Suprapubic skin (tissue), 4 donors: Measurements from ENCODE around the gene RNF44. TPM values are rescaled to one million over a fixed set of nuclear protein-coding genes. Genes with fewer than 3 reads are reported as not detected.

Experiments used
- DNase-seq, 2 donors: peaks; one replicate each; pipeline ENCODE4 v3.0.0-alpha.2; 2019; ENCODE audit warnings: low spot score in 2 of 2
- H3K27ac ChIP-seq: fragments of 200-600 bp; sonication (generic); one replicate; pipeline ENCODE4 v1.5.1; 2019
- H3K27me3 ChIP-seq: fragments of 200-600 bp; sonication (generic); one replicate; pipeline ENCODE4 v1.5.1; 2019
- H3K36me3 ChIP-seq: fragments of 200-600 bp; sonication (generic); one replicate; pipeline ENCODE4 v1.5.1; 2019
- H3K4me1 ChIP-seq: fragments of 200-600 bp; sonication (generic); one replicate; pipeline ENCODE4 v1.5.1; 2019
- H3K4me3 ChIP-seq: fragments of 200-600 bp; sonication (generic); one replicate; pipeline ENCODE4 v1.5.1; 2019; ENCODE audit warnings: mild to moderate bottlenecking
- H3K9me3 ChIP-seq: fragments of 200-600 bp; sonication (generic); one replicate; pipeline ENCODE4 v1.5.1; 2019
- EP300 ChIP-seq: sonication (generic); formaldehyde crosslinking; IDR thresholded peaks from one replicate; pipeline ENCODE4 v1.6.1; 2017; ENCODE audit warnings: antibody characterized with exemption
- POLR2A ChIP-seq, 2 donors: fragments of 450-650 bp; IDR thresholded peaks; one replicate each; pipeline ENCODE4 v1.6.1; 2017; ENCODE audit warnings: antibody characterized with exemption in 2 of 2, mild to moderate bottlenecking in 2 of 2, moderate library complexity in 2 of 2
- POLR2AphosphoS5 ChIP-seq, 3 donors: sonication (generic); formaldehyde crosslinking; IDR thresholded peaks; one replicate each; pipeline ENCODE4 v1.6.1; 2017; ENCODE audit warnings: antibody characterized with exemption in 3 of 3
- WGBS: methylation state at CpG from one replicate; pipeline ENCODE4 v1.1.5; 2018; 5-methylcytosine and 5-hydroxymethylcytosine counted together
- total RNA-seq, 4 donors: library from RNA; depleted of rRNA; stranded (reverse); fragments of >200 nt; gene quantifications; one replicate each; pipeline ENCODE4 v1.1.0, GENCODE V29; 2016
- TF ChIP-seq, protein P1 (sequence below), 2 donors: fragments of 200-600 bp in 1 of 2; fragments of 450-650 bp in 1 of 2; sonication (generic) in 1 of 2; IDR thresholded peaks; one replicate each; pipeline ENCODE4 v1.5.1; 2016 to 2019; ENCODE audit warnings: antibody characterized with exemption in 2 of 2, mild to moderate bottlenecking in 1 of 2, moderate library complexity in 1 of 2

Gene RNF44
- total RNA-seq, 4 donors from 2014 or later: 36.9 to 65.9 (median 46.3) TPM

DNA sequence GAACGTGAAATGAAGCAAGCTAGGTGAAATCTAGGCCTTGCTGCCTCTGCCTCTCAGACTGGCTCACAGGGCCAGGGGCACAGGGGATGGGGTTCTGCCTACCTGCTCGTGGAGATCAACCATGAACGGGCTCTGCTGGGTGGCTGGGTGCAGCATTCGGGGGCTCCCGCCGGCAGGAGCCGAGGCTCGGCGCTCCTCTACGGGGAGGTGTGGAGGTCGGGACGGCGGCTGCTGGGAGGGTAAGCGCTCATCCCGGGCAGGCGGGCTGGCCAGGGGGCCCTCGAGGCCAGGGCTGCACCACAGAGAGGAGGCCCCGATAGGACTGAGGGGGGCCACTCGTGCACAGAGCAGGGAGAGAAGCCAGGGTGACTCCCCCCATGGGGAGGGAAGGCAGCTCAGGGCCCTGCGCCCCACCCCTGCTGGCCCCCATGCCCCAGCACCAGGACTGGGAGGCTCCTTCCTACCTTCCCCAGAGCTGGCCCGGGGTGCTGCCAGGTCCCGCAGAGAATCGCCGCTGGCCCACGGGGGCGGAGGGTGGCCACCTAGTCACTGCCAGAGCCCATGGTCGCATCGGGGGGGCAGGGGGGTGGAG is 5.2 kb downstream of the RNF44 start:
- Histone ChIP-seq H3K27ac (no peak overlapping the region), H3K9me3 (no peaks in the 10 kb centered on the region), H3K4me3 (no peak overlapping the region), H3K4me1 (peaks cover 71% of the 10 kb centered on the region), H3K27me3 (no peaks in the 10 kb centered on the region), H3K36me3 (peaks cover 51% of the 10 kb centered on the region)
- DNase-seq: no peak
- WGBS: 79% methylated on average over 3 of the region's 28 CpGs
- TF ChIP-seq EP300 (no peak), POLR2AphosphoS5 (IDR thresholded peaks at IDR 0.05) (no peak), POLR2A (IDR thresholded peaks at IDR 0.05) (no peak)
- TF ChIP-seq, protein P1, sequence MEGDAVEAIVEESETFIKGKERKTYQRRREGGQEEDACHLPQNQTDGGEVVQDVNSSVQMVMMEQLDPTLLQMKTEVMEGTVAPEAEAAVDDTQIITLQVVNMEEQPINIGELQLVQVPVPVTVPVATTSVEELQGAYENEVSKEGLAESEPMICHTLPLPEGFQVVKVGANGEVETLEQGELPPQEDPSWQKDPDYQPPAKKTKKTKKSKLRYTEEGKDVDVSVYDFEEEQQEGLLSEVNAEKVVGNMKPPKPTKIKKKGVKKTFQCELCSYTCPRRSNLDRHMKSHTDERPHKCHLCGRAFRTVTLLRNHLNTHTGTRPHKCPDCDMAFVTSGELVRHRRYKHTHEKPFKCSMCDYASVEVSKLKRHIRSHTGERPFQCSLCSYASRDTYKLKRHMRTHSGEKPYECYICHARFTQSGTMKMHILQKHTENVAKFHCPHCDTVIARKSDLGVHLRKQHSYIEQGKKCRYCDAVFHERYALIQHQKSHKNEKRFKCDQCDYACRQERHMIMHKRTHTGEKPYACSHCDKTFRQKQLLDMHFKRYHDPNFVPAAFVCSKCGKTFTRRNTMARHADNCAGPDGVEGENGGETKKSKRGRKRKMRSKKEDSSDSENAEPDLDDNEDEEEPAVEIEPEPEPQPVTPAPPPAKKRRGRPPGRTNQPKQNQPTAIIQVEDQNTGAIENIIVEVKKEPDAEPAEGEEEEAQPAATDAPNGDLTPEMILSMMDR (IDR thresholded peaks at IDR 0.05): no peak

DNA sequence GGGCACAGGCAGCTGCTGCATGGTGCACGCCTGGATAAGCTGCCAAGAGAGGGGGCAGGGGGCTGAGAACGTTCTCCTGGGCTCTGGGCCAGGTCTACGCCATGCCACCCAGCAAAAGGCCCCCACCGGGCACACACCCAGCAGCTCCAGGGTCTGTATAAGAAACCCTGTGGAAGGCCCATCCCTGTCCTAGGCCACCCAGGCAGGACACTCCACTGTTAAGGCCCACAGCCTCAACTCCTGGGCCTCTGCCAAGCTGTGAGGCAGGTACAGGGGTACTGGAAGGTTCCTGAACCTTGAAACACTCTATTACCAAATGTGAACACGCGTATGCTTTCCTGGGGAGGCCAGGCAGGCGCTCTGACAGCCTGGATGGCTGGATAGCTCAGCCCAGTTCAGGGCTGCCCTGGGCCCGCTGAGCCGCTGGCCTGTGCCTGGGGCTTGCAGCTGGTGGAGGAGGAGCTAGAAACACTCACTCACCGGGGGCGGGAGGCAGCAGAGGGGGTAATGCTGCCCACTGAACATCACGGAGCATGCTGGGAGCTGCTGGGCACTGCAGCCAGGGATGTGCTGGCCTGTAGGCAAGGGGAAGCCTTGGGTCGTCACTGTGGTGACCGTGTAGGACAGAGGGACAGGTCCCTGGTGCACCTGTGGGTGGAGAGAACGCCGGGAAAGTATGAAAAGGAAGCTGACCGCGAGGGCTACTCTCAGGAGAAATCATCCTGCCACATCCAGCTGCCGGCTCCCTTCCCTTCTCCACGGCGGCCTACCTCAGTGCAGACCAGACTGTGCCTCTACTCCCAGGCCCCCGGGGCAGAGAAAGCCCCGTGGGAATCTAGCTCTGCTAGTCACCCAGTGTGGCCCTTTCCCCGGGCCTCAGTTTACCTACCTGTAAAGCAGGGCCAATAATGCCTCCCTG is 6.0 kb downstream of the RNF44 start:
- peaks cover 70% of the 10 kb centered on the region for H3K4me1 ChIP-seq
- H3K4me3 ChIP-seq: no peak overlapping the region
- H3K27ac ChIP-seq: no peak overlapping the region
- H3K36me3 ChIP-seq: peaks cover 52% of the 10 kb centered on the region
- no peaks in the 10 kb centered on the region for H3K27me3 ChIP-seq
- H3K9me3 ChIP-seq: no peaks in the 10 kb centered on the region
- 63% methylated on average over 11 of the region's 24 CpGs for WGBS
- TF ChIP-seq POLR2AphosphoS5 (IDR thresholded peaks at IDR 0.05) (no peak), EP300 (no peak), POLR2A (IDR thresholded peaks at IDR 0.05) (no peak)
- TF ChIP-seq, protein P1 (IDR thresholded peaks at IDR 0.05): no peak
- no peak for DNase-seq

DNA sequence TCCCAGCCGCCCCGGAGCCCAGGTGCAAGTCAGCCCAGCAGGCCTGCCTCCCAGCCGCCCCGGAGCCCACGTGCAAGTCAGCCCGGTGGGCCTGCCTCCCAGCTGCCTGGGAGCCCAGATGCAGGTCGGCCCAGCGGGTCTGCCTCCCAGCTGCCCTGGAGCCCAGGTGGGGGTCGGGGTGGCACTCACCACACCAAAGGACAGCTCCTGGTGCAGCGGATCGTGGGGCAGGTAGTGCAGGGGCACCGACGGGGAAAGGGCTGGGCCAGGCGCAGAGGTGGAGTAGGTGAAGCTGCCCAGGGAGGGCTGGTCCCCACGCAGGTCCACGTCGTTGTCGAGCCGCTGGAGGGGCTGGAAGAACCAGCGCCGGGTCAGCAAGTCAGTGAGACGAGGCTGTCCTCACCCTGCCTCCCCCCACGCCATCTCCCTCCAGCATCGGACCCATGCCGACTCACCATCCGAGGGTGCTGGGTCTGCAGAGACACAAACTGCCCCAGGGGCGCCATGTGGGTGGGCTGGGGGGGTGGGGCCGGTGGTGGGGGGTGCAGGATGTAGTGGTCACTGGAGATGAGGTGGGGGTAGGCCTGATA is 6.7 kb downstream of the RNF44 start:
- H3K27ac ChIP-seq: no peak overlapping the region
- peaks cover 63% of the 10 kb centered on the region for H3K4me1 ChIP-seq
- no peak overlapping the region for H3K4me3 ChIP-seq
- no peaks in the 10 kb centered on the region for H3K9me3 ChIP-seq
- DNase-seq: no peak
- no peaks in the 10 kb centered on the region for H3K27me3 ChIP-seq
- TF ChIP-seq POLR2AphosphoS5 (IDR thresholded peaks at IDR 0.05) (no peak), EP300 (no peak), POLR2A (IDR thresholded peaks at IDR 0.05) (no peak)
- TF ChIP-seq, protein P1 (IDR thresholded peaks at IDR 0.05): no peak
- H3K36me3 ChIP-seq: peaks cover 52% of the 10 kb centered on the region
- 70% methylated on average over 8 of the region's 28 CpGs for WGBS

DNA sequence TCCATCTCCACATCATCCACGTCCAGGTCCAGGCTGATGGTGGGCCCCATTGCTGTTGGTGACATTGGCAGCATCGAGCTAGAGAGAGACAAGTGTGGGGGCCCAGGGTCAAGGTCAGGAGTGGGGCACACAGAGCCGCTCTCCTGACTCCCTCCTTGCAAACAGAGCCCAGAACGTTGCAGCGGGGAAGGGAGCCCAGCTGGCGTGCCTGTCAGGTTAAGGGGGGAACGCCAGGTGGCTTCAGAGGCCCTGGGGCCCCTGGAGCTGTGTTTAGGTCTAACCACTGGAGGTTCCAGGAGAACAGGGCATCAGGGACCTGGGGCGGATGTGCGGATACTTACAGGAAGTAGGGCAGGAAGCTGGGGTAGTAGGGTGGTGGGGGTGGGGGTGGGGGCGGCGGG is 7.5 kb downstream of the RNF44 start:
- Histone ChIP-seq H3K9me3 (no peaks in the 10 kb centered on the region), H3K4me1 (peaks cover 55% of the 10 kb centered on the region), H3K27me3 (no peaks in the 10 kb centered on the region), H3K4me3 (no peak overlapping the region), H3K27ac (no peak overlapping the region), H3K36me3 (peaks cover 52% of the 10 kb centered on the region)
- no peak for TF ChIP-seq POLR2A (IDR thresholded peaks at IDR 0.05)
- TF ChIP-seq POLR2AphosphoS5 (IDR thresholded peaks at IDR 0.05): no peak
- TF ChIP-seq EP300: no peak
- TF ChIP-seq, protein P1 (IDR thresholded peaks at IDR 0.05): no peak
- DNase-seq: no peak
- WGBS: 79% methylated on average over 6 of the region's 11 CpGs
